GM06990 (cell line): Measurements from ENCODE around the gene PAX6.

Experiments used
- DNase-seq: peaks from one replicate; pipeline ENCODE4 v3.0.0-alpha.2; 2011; ENCODE audit not compliant: insufficient read length; ENCODE audit errors: extremely low read depth
- H3K27me3 ChIP-seq: replicated peaks from 2 replicates; pipeline ENCODE4 v1.6.0; 2011; ENCODE audit warnings: low read length; ENCODE audit not compliant: control insufficient read depth, insufficient read depth
- H3K36me3 ChIP-seq: 2 replicates; pipeline ENCODE4 v1.5.1; 2011; ENCODE audit warnings: low read length; ENCODE audit not compliant: control insufficient read depth, insufficient read depth
- H3K4me3 ChIP-seq: replicated peaks from 2 replicates; pipeline ENCODE4 v1.5.1; 2011; ENCODE audit warnings: low read depth, mild to moderate bottlenecking, control low read depth, low read length
- TF ChIP-seq, protein P1 (sequence below): IDR thresholded peaks from 2 replicates; pipeline ENCODE4 v1.5.1; 2011; ENCODE audit warnings: low read length, control low read depth, mild to moderate bottlenecking, inconsistent platforms; ENCODE audit not compliant: insufficient read depth, poor library complexity, severe bottlenecking

PAX6 gene

DNA sequence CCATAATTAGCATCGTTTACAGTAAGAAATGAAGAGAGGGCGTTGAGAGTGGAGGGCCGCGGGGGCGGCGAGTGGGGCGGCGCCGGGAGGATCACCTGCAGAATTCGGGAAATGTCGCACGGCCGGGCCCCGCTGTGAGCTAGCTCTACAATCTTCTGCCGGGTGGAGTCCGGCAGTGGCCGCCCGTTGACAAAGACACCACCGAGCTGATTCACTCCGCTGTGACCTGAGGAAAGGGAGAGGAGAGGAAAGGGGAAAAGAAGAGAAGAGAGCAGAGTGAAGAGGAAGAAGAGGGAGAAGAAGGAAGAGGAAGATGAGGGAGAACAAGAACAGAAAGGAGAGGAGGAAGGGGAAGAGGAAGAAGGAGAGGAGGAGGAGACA, 8.5 kb downstream of the PAX6 start:
- no peaks in the 10 kb centered on the region for H3K36me3 ChIP-seq
- DNase-seq = no peak
- H3K27me3 ChIP-seq = peaks cover 13% of the 10 kb centered on the region
- H3K4me3 ChIP-seq = no peak overlapping the region
- TF ChIP-seq, protein P1, sequence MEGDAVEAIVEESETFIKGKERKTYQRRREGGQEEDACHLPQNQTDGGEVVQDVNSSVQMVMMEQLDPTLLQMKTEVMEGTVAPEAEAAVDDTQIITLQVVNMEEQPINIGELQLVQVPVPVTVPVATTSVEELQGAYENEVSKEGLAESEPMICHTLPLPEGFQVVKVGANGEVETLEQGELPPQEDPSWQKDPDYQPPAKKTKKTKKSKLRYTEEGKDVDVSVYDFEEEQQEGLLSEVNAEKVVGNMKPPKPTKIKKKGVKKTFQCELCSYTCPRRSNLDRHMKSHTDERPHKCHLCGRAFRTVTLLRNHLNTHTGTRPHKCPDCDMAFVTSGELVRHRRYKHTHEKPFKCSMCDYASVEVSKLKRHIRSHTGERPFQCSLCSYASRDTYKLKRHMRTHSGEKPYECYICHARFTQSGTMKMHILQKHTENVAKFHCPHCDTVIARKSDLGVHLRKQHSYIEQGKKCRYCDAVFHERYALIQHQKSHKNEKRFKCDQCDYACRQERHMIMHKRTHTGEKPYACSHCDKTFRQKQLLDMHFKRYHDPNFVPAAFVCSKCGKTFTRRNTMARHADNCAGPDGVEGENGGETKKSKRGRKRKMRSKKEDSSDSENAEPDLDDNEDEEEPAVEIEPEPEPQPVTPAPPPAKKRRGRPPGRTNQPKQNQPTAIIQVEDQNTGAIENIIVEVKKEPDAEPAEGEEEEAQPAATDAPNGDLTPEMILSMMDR = no peak

DNA sequence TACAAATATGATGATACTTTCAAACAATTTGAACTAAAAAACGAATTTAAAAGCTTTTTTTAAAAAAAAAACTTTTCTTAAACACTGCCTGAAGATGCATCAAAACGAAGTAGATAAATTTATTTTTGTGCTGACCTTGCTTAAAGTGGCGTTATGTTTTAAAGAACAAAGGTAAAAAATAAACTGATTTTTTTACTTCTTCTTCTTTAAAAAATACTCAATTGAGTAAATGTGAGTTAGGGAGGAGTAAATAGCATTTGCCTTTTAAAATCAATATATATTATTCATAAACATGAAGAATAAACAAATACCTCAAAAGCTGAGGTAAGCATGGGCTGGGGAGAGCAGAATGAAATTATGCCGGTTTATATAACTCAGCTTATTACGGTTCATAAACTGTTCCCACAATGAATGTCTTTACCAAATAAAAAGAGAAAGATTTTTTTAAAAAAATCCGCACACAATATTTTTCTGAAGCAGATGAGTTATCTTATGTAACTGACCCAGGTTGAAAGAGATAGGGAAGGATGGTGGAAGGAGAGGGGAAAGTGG, 9.0 kb downstream of the PAX6 start:
- no peak for DNase-seq
- TF ChIP-seq, protein P1 = no peak
- no peak overlapping the region for H3K4me3 ChIP-seq
- no peaks in the 10 kb centered on the region for H3K36me3 ChIP-seq
- peaks cover 11% of the 10 kb centered on the region for H3K27me3 ChIP-seq

- no peaks in the 10 kb centered on the region for H3K36me3 ChIP-seq
- TF ChIP-seq, protein P1 = no peak
- peaks cover 13% of the 10 kb centered on the region for H3K27me3 ChIP-seq
- H3K4me3 ChIP-seq = no peak overlapping the region
- no peak for DNase-seq
Measured at GRCh38 chr11:31801298-31801702, 9.8 kb downstream of the PAX6 start.

DNA sequence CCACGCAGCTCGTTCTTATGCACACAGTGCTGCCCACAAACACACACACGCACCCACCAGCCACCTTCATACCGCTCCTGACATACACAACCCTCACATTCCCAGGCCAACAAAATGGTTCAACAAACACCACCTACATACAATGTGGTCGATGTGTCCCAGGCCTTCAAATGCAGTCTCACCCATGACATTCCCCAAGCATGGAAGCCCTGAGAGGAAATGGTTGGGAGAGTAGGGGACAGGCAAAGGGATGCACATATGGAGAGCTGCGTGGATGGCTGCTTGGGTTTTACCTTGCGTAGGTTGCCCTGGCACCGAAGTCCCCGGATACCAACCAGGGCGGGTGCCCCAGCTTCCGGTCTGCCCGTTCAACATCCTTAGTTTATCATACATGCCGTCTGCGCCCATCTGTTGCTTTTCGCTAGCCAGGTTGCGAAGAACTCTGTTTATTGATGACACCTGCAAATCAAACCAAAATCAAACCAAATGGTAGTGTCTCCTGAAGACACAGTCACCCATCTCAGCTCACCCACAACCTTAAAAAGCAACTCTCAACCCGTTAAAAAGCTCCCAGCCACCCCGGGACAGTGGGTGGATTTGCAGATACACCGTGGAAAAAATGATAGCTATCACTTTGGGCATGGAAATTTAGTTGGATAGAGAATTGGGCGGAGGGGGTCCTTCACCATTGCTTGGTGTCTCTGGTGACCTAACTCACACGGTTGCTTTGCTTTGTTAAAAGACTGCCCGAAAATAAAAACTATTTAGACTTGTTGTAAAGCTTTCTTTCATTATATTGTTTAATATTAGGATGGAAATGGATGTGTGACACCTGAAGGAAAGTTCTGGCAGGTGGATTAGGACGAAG, 10.5 kb downstream of the PAX6 start:
- H3K27me3 ChIP-seq = peaks cover 13% of the 10 kb centered on the region
- TF ChIP-seq, protein P1 = no peak
- H3K4me3 ChIP-seq = no peak overlapping the region
- H3K36me3 ChIP-seq = no peaks in the 10 kb centered on the region
- no peak for DNase-seq

DNA sequence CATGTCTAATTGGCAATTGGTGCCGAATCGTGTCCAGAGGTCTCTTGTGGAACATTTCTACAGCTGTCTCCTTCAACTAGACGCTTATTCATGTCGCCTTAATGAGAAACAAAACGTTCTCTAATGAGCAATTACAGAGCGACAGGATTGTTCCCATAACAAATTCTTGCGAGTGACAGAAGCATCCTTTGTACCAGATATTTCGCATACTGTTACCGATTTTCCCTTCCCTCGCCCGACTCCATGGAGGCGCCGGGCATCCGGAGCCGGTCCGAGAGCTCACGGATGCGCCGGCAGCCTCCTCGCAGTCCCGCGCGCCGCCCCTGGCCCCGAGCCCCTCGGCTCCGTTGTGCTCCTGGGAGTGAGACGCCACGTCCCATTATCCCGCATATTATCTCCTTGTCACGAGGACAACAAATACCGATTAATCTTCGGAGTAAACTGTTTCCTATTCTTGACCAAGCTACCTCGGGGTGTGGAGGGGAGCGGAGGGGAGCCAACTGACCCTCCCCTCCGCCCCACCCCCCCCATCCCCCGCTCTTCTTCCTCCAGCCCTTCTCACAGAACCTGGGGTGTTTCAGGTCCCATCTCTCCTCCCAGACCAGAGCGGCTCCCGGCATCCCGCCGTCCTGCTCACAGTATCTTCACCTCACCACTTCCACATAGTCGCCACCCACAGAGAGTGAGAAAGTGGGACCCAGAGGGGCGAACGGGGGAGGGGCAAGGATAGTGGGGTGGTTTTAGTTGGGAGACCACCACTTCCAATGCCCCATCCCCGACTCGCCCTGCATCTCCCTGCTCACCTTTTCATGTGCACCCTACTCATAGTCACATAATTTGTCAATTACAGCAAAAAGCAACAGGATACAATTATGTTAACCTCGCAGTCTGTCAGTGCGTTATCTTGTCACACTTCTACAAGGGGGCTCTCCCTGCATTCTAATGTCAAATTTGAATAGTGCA, 11.4 kb downstream of the PAX6 start:
- no peak for DNase-seq
- H3K27me3 ChIP-seq = peaks cover 12% of the 10 kb centered on the region
- no peak overlapping the region for H3K4me3 ChIP-seq
- TF ChIP-seq, protein P1 = no peak
- no peaks in the 10 kb centered on the region for H3K36me3 ChIP-seq
